Tibial artery (tissue), 4 donors: ENCODE results near the gene SYNJ2.
A peak's percentile ranks its signal among the peaks of the same experiment; 100 is the strongest.

Experiments
- DNase-seq, 2 donors: peaks; one replicate each; pipeline ENCODE4 v3.0.0-alpha.2; 2019
- H3K27ac ChIP-seq, 2 donors: fragments of 200-600 bp; sonication (generic) in 1 of 2; 1 replicate in 1 of 2; 2 replicates in 1 of 2; pipeline ENCODE4 v1.5.1; 2018 to 2019; ENCODE audit warnings: mild to moderate bottlenecking in 1 of 2
- H3K27me3 ChIP-seq, 2 donors: fragments of 200-600 bp; sonication (generic) in 1 of 2; one replicate each; pipeline versions ENCODE4 v1.5.1 to v1.6.0; 2016 to 2019
- H3K36me3 ChIP-seq, 3 donors: fragments of 200-600 bp; sonication (generic) in 2 of 3; one replicate each; pipeline ENCODE4 v1.5.1; 2016 to 2019; ENCODE audit warnings: mild to moderate bottlenecking in 2 of 3
- H3K4me1 ChIP-seq, 4 donors: fragments of 200-600 bp; sonication (generic) in 2 of 4; 1 replicate in 3 of 4; 2 replicates in 1 of 4; pipeline ENCODE4 v1.5.1; 2016 to 2019
- H3K4me3 ChIP-seq, 2 donors: fragments of 200-600 bp; sonication (generic) in 1 of 2; 1 replicate in 1 of 2; 2 replicates in 1 of 2; pipeline ENCODE4 v1.5.1; 2018 to 2019; ENCODE audit warnings: mild to moderate bottlenecking in 2 of 2
- H3K9me3 ChIP-seq, 3 donors: fragments of 200-600 bp; sonication (generic) in 1 of 3; one replicate each; pipeline ENCODE4 v1.5.1; 2016 to 2019
- CTCF ChIP-seq, 2 experiments: fragments of 200-600 bp in 1 of 2; fragments of 450-650 bp in 1 of 2; IDR thresholded peaks; one replicate each; pipeline ENCODE4 v1.5.1; 2017 to 2019; ENCODE audit warnings: antibody characterized with exemption in 2 of 2, mild to moderate bottlenecking in 1 of 2, moderate library complexity in 1 of 2
- intact Hi-C: fragments of 100-400 bp; cut with DNase I; formaldehyde crosslinking; loops from one replicate; pipeline ENCODE4 v1.15.0; 2023; ENCODE audit warnings: low total_unique reads

Gene SYNJ2

GRCh38 chr6:157954150-157955117 is 27.2 kb upstream of the SYNJ2 start:
- no peak for TF ChIP-seq CTCF (IDR thresholded peaks at IDR 0.05)
- Histone ChIP-seq H3K27me3 (no peaks in the 10 kb centered on the region), H3K27ac (peak overlapping the region; percentile 32 to 37), H3K36me3 (no peaks in the 10 kb centered on the region), H3K9me3 (peaks cover 3 to 27% (median 23%) of the 10 kb centered on the region in 3 donors), H3K4me1 (peaks cover 0 to 12% (median 4%) of the 10 kb centered on the region in 4 donors), H3K4me3 (peak overlapping the region; percentile 3 to 10)
- intact Hi-C loops = no loop called here
- no peak for DNase-seq

GRCh38 chr6:157955675-157956074 is 26.0 kb upstream of the SYNJ2 start:
- peaks cover 0 to 12% (median 4%) of the 10 kb centered on the region in 4 donors for H3K4me1 ChIP-seq
- H3K27me3 ChIP-seq = no peaks in the 10 kb centered on the region
- no peak overlapping the region for H3K27ac ChIP-seq
- TF ChIP-seq CTCF (IDR thresholded peaks at IDR 0.05) = no peak
- peaks cover 0 to 24% (median 12%) of the 10 kb centered on the region in 3 donors for H3K9me3 ChIP-seq
- DNase-seq = no peak
- H3K4me3 ChIP-seq = no peak overlapping the region
- H3K36me3 ChIP-seq = no peaks in the 10 kb centered on the region
- intact Hi-C loops = no loop called here

GRCh38 chr6:157956171-157956730 is 25.4 kb upstream of the SYNJ2 start:
- TF ChIP-seq CTCF (IDR thresholded peaks at IDR 0.05) = no peak
- intact Hi-C loops = no loop called here
- Histone ChIP-seq H3K27me3 (no peaks in the 10 kb centered on the region), H3K36me3 (no peaks in the 10 kb centered on the region), H3K4me3 (no peak overlapping the region), H3K9me3 (peaks cover 0 to 24% (median 12%) of the 10 kb centered on the region in 3 donors), H3K27ac (no peak overlapping the region), H3K4me1 (peaks cover 0 to 12% (median 4%) of the 10 kb centered on the region in 4 donors)
- no peak for DNase-seq

- TF ChIP-seq CTCF (IDR thresholded peaks at IDR 0.05) = no peak
Measured at GRCh38 chr6:157959451-157960227, 22.0 kb upstream of the SYNJ2 start.

GRCh38 chr6:157961153-157961831 is 20.4 kb upstream of the SYNJ2 start:
- TF ChIP-seq CTCF (IDR thresholded peaks at IDR 0.05) = no peak
- intact Hi-C loops = no loop called here
- Histone ChIP-seq H3K4me1 (peaks cover 0 to 14% (median 0%) of the 10 kb centered on the region in 4 donors), H3K4me3 (no peak overlapping the region), H3K27ac (peak overlapping the region in 1 of 2 donors; percentile 10), H3K27me3 (no peaks in the 10 kb centered on the region), H3K36me3 (no peaks in the 10 kb centered on the region), H3K9me3 (peaks cover 0 to 24% (median 12%) of the 10 kb centered on the region in 3 donors)
- no peak for DNase-seq

More at GRCh38 chr6:157959451-157960227, 22.0 kb upstream of the SYNJ2 start:
- Histone ChIP-seq H3K9me3 (peaks cover 0 to 24% (median 12%) of the 10 kb centered on the region in 3 donors), H3K4me3 (no peak overlapping the region), H3K4me1 (peaks cover 0 to 14% (median 0%) of the 10 kb centered on the region in 4 donors), H3K27ac (no peak overlapping the region), H3K36me3 (no peaks in the 10 kb centered on the region), H3K27me3 (no peaks in the 10 kb centered on the region)
- intact Hi-C loops = no loop called here
- DNase-seq = no peak
